Neural cell (in vitro differentiated cells): Measurements from ENCODE around the gene APBA1. TPM values are rescaled to one million over a fixed set of nuclear protein-coding genes. Genes with fewer than 3 reads are reported as not detected.

Experiments used
- H2AFZ ChIP-seq: fragments of 200-600, 300-800 bp; sonication (generic), shearing (Covaris generic); 2 replicates; pipeline ENCODE4 v1.6.0; 2014; ENCODE audit warnings: low read depth, mild to moderate bottlenecking, antibody characterized with exemption, low read length, moderate library complexity
- H3F3A ChIP-seq: fragments of 200-600 bp; shearing (Covaris generic); 2 replicates; pipeline ENCODE4 v1.6.1; 2016; ENCODE audit warnings: mild to moderate bottlenecking, moderate library complexity, mixed read lengths, antibody characterized with exemption, low read length; ENCODE audit not compliant: insufficient read depth, poor library complexity, severe bottlenecking
- H3K27ac ChIP-seq: fragments of 200-600, 300-800 bp; sonication (generic), shearing (Covaris generic); 2 replicates; pipeline ENCODE4 v1.5.1; 2014; ENCODE audit warnings: mild to moderate bottlenecking, low read length, moderate library complexity
- H3K27me3 ChIP-seq: fragments of 300-800, 200-600 bp; sonication (generic), shearing (Covaris generic); 2 replicates; pipeline ENCODE4 v1.6.0; 2014; ENCODE audit warnings: mild to moderate bottlenecking, low read depth, low read length, moderate library complexity; ENCODE audit not compliant: insufficient read depth
- H3K36me3 ChIP-seq: fragments of 300-800, 200-600 bp; sonication (generic), shearing (Covaris generic); 2 replicates; pipeline ENCODE4 v1.5.1; 2014; ENCODE audit warnings: mild to moderate bottlenecking, antibody characterized with exemption, low read length, moderate library complexity; ENCODE audit not compliant: insufficient read depth
- H3K4me2 ChIP-seq: fragments of 300-800, 200-600 bp; sonication (generic), shearing (Covaris generic); 2 replicates; pipeline ENCODE4 v1.6.0; 2014; ENCODE audit warnings: mild to moderate bottlenecking, low read length
- H3K4me3 ChIP-seq: fragments of 300-800, 200-600 bp; sonication (generic), shearing (Covaris generic); 2 replicates; pipeline ENCODE4 v1.5.1; 2014; ENCODE audit warnings: mild to moderate bottlenecking, low read length, moderate library complexity
- H3K79me2 ChIP-seq: fragments of 200-600 bp; shearing (Covaris generic); replicated peaks from 2 replicates; pipeline ENCODE4 v1.6.0; 2014; ENCODE audit warnings: mild to moderate bottlenecking, low read length, moderate library complexity; ENCODE audit not compliant: insufficient read depth
- H3K9ac ChIP-seq: fragments of 300-800, 200-600 bp; sonication (generic), shearing (Covaris generic); 2 replicates; pipeline ENCODE4 v1.6.1; 2016; ENCODE audit warnings: mild to moderate bottlenecking, low read length, mixed read lengths
- H3K9me2 ChIP-seq: fragments of 200-600 bp; shearing (Covaris generic); 2 replicates; pipeline ENCODE4 v1.6.1; 2016; ENCODE audit warnings: mild to moderate bottlenecking, low read length, mixed read lengths; ENCODE audit not compliant: insufficient read depth
- H3K9me3 ChIP-seq: fragments of 200-600, 300-800 bp; sonication (generic), shearing (Covaris generic); 2 replicates; pipeline ENCODE4 v1.6.1; 2016; ENCODE audit warnings: mild to moderate bottlenecking, mixed run types, low read length, moderate library complexity, mixed read lengths
- H4K20me1 ChIP-seq: fragments of 200-600 bp; shearing (Covaris generic); 2 replicates; pipeline ENCODE4 v1.6.1; 2016; ENCODE audit warnings: mild to moderate bottlenecking, mixed run types; ENCODE audit not compliant: insufficient read depth
- CTCF ChIP-seq: fragments of 450-650 bp; IDR thresholded peaks from 2 replicates; pipeline ENCODE4 v1.5.1; 2014; ENCODE audit warnings: antibody characterized with exemption, mild to moderate bottlenecking, moderate library complexity; ENCODE audit not compliant: poor library complexity, severe bottlenecking
- EP300 ChIP-seq: fragments of 450-650 bp; conservative IDR thresholded peaks from 2 replicates; pipeline ENCODE4 v1.6.1; 2014; ENCODE audit warnings: antibody characterized with exemption, mild to moderate bottlenecking, moderate library complexity; ENCODE audit not compliant: poor library complexity, severe bottlenecking
- EZH2 ChIP-seq: fragments of 200-600, 300-800 bp; shearing (Covaris generic), sonication (generic); IDR thresholded peaks from 2 replicates; pipeline ENCODE4 v1.6.1; 2014; ENCODE audit warnings: antibody characterized with exemption, low read length, borderline replicate concordance, mild to moderate bottlenecking; ENCODE audit not compliant: insufficient read depth, poor library complexity, severe bottlenecking
- MXI1 ChIP-seq: fragments of 450-650 bp; conservative IDR thresholded peaks from 2 replicates; pipeline ENCODE4 v1.6.1; 2014; ENCODE audit warnings: antibody characterized with exemption, mild to moderate bottlenecking; ENCODE audit not compliant: poor library complexity, severe bottlenecking
- POLR2AphosphoS5 ChIP-seq: IDR thresholded peaks from 2 replicates; pipeline ENCODE4 v1.6.1; 2012
- RAD21 ChIP-seq: fragments of 450-650 bp; conservative IDR thresholded peaks from 2 replicates; pipeline ENCODE4 v1.6.1; 2014; ENCODE audit warnings: antibody characterized with exemption, mild to moderate bottlenecking, moderate library complexity
- REST ChIP-seq: IDR thresholded peaks from 2 replicates; pipeline ENCODE4 v1.6.1; 2012; ENCODE audit warnings: borderline replicate concordance
- SMC3 ChIP-seq: fragments of 450-650 bp; conservative IDR thresholded peaks from 2 replicates; pipeline ENCODE4 v1.6.1; 2014; ENCODE audit warnings: antibody characterized with exemption, mild to moderate bottlenecking, moderate library complexity; ENCODE audit not compliant: poor library complexity
- TAF1 ChIP-seq: IDR thresholded peaks from 2 replicates; pipeline ENCODE4 v1.6.1; 2012; ENCODE audit warnings: low read depth
- polyA plus RNA-seq: library from polyadenylated mRNA; depleted of rRNA; stranded (reverse); fragments of >200 nt; gene quantifications from 2 replicates; pipeline ENCODE4 v1.2.3, GENCODE V29; 2014

The APBA1 gene
- polyA plus RNA-seq, 1 donor from 2014 or later = 10.9 TPM

- Histone ChIP-seq H3K36me3 (no peaks in the 10 kb centered on the region), H3K79me2 (no peaks in the 10 kb centered on the region), H3K27ac (no peak overlapping the region), H3K4me2 (no peak overlapping the region), H3F3A (no peaks in the 10 kb centered on the region), H3K9me2 (no peaks in the 10 kb centered on the region), H4K20me1 (no peaks in the 10 kb centered on the region), H3K4me3 (no peak overlapping the region), H2AFZ (no peak overlapping the region), H3K27me3 (no peaks in the 10 kb centered on the region), H3K9me3 (no peaks in the 10 kb centered on the region), H3K9ac (no peak overlapping the region)
- TF ChIP-seq SMC3 (no peak), RAD21 (no peak), EZH2 (no peak), TAF1 (no peak)
Measured at GRCh38 chr9:69605406-69605805, 66.8 kb downstream of the APBA1 start.

GRCh38 chr9:69604568-69605219 lies 67.5 kb downstream of the APBA1 start:
- TF ChIP-seq REST (no peak), EZH2 (no peak), CTCF (no peak), TAF1 (no peak), POLR2AphosphoS5 (no peak), MXI1 (no peak), EP300 (no peak), SMC3 (no peak), RAD21 (no peak)
- H3K9me2 ChIP-seq = no peaks in the 10 kb centered on the region

More at GRCh38 chr9:69604568-69605219, 67.5 kb downstream of the APBA1 start:
- no peak overlapping the region for H2AFZ ChIP-seq
- no peaks in the 10 kb centered on the region for H3F3A ChIP-seq
- no peak overlapping the region for H3K27ac ChIP-seq
- H4K20me1 ChIP-seq = no peaks in the 10 kb centered on the region
- no peaks in the 10 kb centered on the region for H3K9me3 ChIP-seq
- no peak overlapping the region for H3K4me3 ChIP-seq
- H3K27me3 ChIP-seq = no peaks in the 10 kb centered on the region
- no peaks in the 10 kb centered on the region for H3K36me3 ChIP-seq
- no peaks in the 10 kb centered on the region for H3K79me2 ChIP-seq
- no peak overlapping the region for H3K9ac ChIP-seq
- H3K4me2 ChIP-seq = no peak overlapping the region
